AG04449 (cell line): ENCODE data around the gene CD248.

ENCODE experiments used
- CTCF ChIA-PET: fragments of 350-600 bp; formaldehyde crosslinking; extraction: SDS; loops from one replicate; lab custom pipeline; 2021; ENCODE audit warnings: antibody characterized with exemption; lab: Yijun Ruan, JAX
- POLR2A ChIA-PET: fragments of 400-600, 350-600 bp; formaldehyde crosslinking; extraction: SDS; loops from one replicate; lab custom pipeline; 2020; ENCODE audit warnings: antibody characterized with exemption, inconsistent platforms; lab: Yijun Ruan, JAX
- DNase-seq: peaks from one replicate; pipeline ENCODE4 v3.0.0-alpha.2; 2010; ENCODE audit warnings: low read depth, low spot score
- H3K4me3 ChIP-seq: 2 replicates; pipeline ENCODE4 v1.5.1; 2011; ENCODE audit warnings: low read depth, mild to moderate bottlenecking, control low read depth, low read length
- TF ChIP-seq, protein P1 (sequence below): IDR thresholded peaks from one replicate; pipeline ENCODE4 v1.5.1; 2011; ENCODE audit warnings: mild to moderate bottlenecking, moderate library complexity, low read length, control low read depth, inconsistent platforms; ENCODE audit not compliant: insufficient read depth; ENCODE audit errors: missing control alignments

The CD248 gene

DNA sequence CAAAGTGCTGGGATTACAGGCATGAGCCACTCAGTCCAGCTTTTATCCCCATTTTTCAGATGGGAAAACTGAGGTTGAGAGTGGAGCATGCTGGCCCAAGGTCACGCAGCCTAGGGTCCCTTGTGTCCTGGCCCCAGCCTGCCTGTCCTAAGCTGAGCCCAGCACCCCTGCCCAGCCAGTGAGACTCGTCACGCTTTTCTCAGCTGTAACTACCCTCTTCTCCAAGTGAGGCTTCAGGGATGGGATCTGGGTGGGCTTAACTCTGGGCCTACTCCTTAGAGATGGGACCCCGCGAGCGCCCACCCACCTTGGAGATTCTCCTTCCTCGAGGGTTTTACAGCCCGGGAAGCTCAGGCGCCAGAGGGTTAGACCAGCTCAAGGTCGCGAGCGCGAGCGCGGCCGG, 25.5 kb downstream of the CD248 start:
- CTCF ChIA-PET, result interaction anchor here (0.7 to 10.6 kb wide), 8 partner anchors 21 to 269 kb away, joined by 3 to 109 read pairs (median 4); partner anchors contain the start of gene RIN1
- TF ChIP-seq, protein P1, sequence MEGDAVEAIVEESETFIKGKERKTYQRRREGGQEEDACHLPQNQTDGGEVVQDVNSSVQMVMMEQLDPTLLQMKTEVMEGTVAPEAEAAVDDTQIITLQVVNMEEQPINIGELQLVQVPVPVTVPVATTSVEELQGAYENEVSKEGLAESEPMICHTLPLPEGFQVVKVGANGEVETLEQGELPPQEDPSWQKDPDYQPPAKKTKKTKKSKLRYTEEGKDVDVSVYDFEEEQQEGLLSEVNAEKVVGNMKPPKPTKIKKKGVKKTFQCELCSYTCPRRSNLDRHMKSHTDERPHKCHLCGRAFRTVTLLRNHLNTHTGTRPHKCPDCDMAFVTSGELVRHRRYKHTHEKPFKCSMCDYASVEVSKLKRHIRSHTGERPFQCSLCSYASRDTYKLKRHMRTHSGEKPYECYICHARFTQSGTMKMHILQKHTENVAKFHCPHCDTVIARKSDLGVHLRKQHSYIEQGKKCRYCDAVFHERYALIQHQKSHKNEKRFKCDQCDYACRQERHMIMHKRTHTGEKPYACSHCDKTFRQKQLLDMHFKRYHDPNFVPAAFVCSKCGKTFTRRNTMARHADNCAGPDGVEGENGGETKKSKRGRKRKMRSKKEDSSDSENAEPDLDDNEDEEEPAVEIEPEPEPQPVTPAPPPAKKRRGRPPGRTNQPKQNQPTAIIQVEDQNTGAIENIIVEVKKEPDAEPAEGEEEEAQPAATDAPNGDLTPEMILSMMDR, result no peak
- DNase-seq, result no peak
- no peak overlapping the region for H3K4me3 ChIP-seq
- POLR2A ChIA-PET, result interaction anchor here (0.6 to 1.0 kb wide), 3 partner anchors 22 to 131 kb away, joined by 3 read pairs; partner anchors contain the start of gene CD248

GRCh38 chr11:66290330-66290621, 26.6 kb downstream of the CD248 start:
- CTCF ChIA-PET, result interaction anchor here (1.0 to 10.6 kb wide), 4 partner anchors 22 to 268 kb away, joined by 3 to 109 read pairs (median 8); partner anchors contain the start of gene RIN1
- POLR2A ChIA-PET, result interaction anchor here (2.9 kb wide), 1 partner anchor 22 kb away, joined by 21 read pairs; no protein-coding TSS in a partner anchor
- no peak for DNase-seq
- TF ChIP-seq, protein P1, result no peak
- peak overlapping the region; percentile 81 for H3K4me3 ChIP-seq

DNA sequence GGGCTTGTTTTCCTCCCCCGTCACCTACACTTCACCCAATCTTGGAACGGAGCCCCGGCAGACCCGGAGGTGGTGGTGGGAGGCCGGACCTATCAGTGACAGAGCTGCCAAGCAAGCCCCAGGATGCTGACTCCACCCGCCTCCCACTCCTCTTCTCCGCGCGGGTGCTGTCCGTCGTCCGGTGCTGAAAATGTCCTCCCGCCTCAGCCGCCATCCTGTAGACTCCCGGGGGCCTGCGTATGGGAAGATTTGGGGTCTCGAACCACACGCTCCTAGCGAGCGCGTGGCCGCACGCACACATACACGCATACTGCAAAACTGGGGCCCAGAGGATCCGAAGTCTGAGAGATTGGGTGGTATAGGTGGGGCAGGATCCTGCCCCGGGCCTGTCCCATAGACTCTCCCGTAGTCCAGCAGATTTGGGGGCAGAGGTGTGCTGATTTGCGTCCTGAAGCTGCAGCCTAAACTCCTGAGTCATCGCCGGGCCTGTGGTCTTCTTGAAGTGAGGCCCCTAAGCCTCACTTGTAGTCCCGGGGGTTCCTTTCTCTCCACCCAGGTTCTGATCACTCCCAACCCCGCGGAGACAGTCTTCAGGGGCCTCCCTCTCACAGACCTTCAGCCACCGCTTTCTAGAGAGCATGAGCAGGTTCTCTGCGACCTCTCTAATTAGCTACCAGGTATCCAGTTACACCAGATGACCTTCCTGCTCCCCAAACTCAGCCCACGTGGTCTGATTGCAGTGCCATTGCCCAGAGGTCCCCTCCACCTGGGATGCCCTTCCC, 27.1 kb downstream of the CD248 start:
- no peak for DNase-seq
- TF ChIP-seq, protein P1, result no peak
- CTCF ChIA-PET, result interaction anchor here (0.8 to 10.6 kb wide), 13 partner anchors 8 to 267 kb away, joined by 3 to 109 read pairs (median 6); partner anchors contain the start of genes RAB1B and RIN1
- H3K4me3 ChIP-seq, result peak overlapping the region; percentile 81
- POLR2A ChIA-PET, result interaction anchor here (0.6 to 2.9 kb wide), 14 partner anchors 9 to 1030 kb away, joined by 3 to 24 read pairs (median 5); partner anchors contain the start of genes CD248, RAB1B and RIN1

- ChIA-PET CTCF (interaction anchor here (0.7 to 10.6 kb wide), 15 partner anchors 9 to 150 kb away, joined by 3 to 109 read pairs (median 5); partner anchors contain the start of genes RAB1B and RIN1), POLR2A (interaction anchor here (0.6 to 2.9 kb wide), 15 partner anchors 9 to 1030 kb away, joined by 3 to 24 read pairs (median 5); partner anchors contain the start of genes CD248, RAB1B and RIN1)
- DNase-seq, result peak; percentile 98
- peak within 1 kb of the TSS; percentile 82 for H3K4me3 ChIP-seq
- TF ChIP-seq, protein P1, result no peak
Observed at GRCh38 chr11:66288671-66289547, 27.9 kb downstream of the CD248 start, which contains the start of gene YIF1A. YIF1A (minus strand) TSS chr11:66289143; CDS start chr11:66288985, 158 bp downstream.

DNA sequence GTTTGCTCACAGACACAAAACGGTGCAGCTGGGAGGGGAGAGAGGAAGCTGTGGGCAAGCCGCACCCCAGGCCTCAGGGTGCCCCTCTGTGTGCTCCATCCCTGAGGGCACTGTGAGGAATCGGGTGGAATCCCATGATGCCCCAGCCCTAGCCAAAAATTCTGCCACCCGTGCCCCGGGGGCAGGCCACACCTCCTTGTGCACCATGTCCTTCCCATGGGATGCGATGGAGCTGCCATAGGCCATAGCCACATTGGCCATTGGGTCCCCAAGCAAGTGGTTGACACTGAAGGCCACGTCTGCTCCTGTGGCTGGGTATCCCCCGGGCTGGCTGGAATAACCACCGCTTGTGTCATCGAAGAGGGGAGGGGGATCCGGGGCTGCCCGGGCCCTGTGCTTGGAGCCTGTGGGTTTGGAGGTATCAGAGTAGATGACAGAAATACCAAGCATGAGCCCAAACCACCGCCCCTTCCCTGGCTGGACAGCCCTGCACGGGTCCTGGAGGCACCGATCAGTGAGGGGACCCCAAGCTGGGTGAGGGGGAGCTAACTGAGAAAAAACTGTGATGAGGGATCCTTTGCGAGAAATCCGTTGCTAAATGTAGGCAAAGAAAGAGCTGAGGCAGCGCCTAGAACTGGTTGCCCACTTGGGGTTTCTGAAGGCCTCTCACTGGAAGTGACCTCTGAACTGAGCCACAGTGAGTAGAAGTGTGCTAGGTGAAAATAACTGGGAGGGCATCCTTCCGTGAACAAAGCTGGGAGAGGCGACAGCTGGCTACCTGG, 28.8 kb downstream of the CD248 start:
- POLR2A ChIA-PET, result interaction anchor here (0.5 to 2.9 kb wide), 7 partner anchors 8 to 48 kb away, joined by 3 to 24 read pairs (median 15); partner anchors contain the start of genes CD248, RAB1B and RIN1
- no peak for DNase-seq
- CTCF ChIA-PET, result interaction anchor here (0.5 to 10.6 kb wide), 17 partner anchors 8 to 542 kb away, joined by 3 to 109 read pairs (median 5); partner anchors contain the start of genes RAB1B and RIN1
- TF ChIP-seq, protein P1, result no peak
- H3K4me3 ChIP-seq, result peak overlapping the region; percentile 82
